22Rv1 (cell line): ENCODE data around the gene CBLB.

Experiments used
- CTCF ChIP-seq: fragments of 450-650 bp; IDR thresholded peaks from 2 replicates; pipeline ENCODE4 v1.5.1; 2017; ENCODE audit warnings: mild to moderate bottlenecking
- ZFX ChIP-seq: fragments of 450-650 bp; IDR thresholded peaks from 2 replicates; pipeline ENCODE4 v1.6.1; 2017; ENCODE audit warnings: antibody characterized with exemption, borderline replicate concordance

- no peak for TF ChIP-seq CTCF
- TF ChIP-seq ZFX = no peak
These were observed 229.7 kb downstream of the CBLB start for GRCh38 chr3:105639131-105639530.
